ENCODE measurements around the gene CDH22. TPM values are rescaled to one million over a fixed set of nuclear protein-coding genes. Genes with fewer than 3 reads are reported as not detected.

CDH22 gene
- total RNA-seq, 1 donor from 2014 or later: 1.3 TPM

- Mint-ChIP-seq H3K4me3 (no peak overlapping the region), H3K27me3 (peaks cover 78% of the 10 kb centered on the region), H3K36me3 (no peaks in the 10 kb centered on the region), H3K9me3 (no peaks in the 10 kb centered on the region), H3K27ac (no peak overlapping the region), H3K4me1 (ENCODE audit: unreplicated experiment) (no peaks in the 10 kb centered on the region)
- TF ChIP-seq, protein P1, sequence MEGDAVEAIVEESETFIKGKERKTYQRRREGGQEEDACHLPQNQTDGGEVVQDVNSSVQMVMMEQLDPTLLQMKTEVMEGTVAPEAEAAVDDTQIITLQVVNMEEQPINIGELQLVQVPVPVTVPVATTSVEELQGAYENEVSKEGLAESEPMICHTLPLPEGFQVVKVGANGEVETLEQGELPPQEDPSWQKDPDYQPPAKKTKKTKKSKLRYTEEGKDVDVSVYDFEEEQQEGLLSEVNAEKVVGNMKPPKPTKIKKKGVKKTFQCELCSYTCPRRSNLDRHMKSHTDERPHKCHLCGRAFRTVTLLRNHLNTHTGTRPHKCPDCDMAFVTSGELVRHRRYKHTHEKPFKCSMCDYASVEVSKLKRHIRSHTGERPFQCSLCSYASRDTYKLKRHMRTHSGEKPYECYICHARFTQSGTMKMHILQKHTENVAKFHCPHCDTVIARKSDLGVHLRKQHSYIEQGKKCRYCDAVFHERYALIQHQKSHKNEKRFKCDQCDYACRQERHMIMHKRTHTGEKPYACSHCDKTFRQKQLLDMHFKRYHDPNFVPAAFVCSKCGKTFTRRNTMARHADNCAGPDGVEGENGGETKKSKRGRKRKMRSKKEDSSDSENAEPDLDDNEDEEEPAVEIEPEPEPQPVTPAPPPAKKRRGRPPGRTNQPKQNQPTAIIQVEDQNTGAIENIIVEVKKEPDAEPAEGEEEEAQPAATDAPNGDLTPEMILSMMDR (conservative IDR thresholded peaks at IDR 0.05): no peak
- no peak for DNase-seq (ENCODE audit: extremely low spot score, unreplicated experiment)
Measured at GRCh38 chr20:46172455-46172854, 135.8 kb downstream of the CDH22 start.

DNA sequence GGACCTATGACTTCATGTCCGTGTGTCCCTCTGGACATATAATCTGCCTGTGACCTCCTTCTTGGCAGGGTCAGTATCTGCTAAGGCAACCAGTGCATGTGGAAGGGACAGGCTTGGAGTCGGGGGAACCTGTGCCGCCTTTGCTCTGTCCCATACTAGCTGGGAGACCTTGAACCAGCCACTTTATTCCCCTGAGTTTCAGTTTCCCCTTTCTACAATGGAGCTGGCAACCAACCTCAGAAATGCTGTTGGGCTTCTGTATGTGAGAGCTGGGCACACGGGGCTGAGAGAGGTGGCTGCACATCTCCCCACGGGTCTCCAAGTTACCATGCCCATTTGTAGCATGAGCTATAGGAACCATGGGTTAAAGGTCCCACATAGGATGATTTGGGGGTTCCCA, 136.4 kb downstream of the CDH22 start:
- H3K4me3 Mint-ChIP-seq: no peak overlapping the region
- H3K9me3 Mint-ChIP-seq: no peaks in the 10 kb centered on the region
- no peaks in the 10 kb centered on the region for H3K36me3 Mint-ChIP-seq
- no peak for DNase-seq (ENCODE audit: extremely low spot score, unreplicated experiment)
- H3K27ac Mint-ChIP-seq: no peak overlapping the region
- TF ChIP-seq, protein P1 (conservative IDR thresholded peaks at IDR 0.05): no peak
- H3K4me1 Mint-ChIP-seq (ENCODE audit: unreplicated experiment): no peaks in the 10 kb centered on the region
- H3K27me3 Mint-ChIP-seq: peaks cover 78% of the 10 kb centered on the region

DNA sequence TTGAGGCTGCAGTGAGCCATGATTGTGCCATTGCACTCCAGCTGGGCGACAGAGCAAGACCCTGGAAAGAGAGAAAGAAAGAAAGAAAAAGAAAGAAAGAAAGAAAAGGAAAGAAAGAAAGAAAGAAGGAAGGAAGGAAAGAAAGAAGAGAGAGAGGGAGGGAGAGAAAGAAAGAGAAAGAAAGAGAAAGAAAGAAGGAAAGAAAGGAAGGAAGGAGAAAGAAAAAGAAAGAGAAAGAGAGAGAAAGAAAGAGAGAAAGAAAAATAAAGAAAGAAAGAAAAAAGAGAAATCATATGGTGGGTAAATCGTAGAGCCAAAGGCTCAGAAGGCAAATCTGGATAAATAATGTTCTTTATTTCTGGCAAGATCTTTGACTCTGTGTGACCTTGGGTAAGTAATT, 136.8 kb downstream of the CDH22 start:
- no peak for DNase-seq (ENCODE audit: extremely low spot score, unreplicated experiment)
- Mint-ChIP-seq H3K27ac (no peak overlapping the region), H3K27me3 (peaks cover 80% of the 10 kb centered on the region), H3K36me3 (no peaks in the 10 kb centered on the region), H3K4me1 (ENCODE audit: unreplicated experiment) (no peaks in the 10 kb centered on the region), H3K4me3 (no peak overlapping the region), H3K9me3 (no peaks in the 10 kb centered on the region)
- TF ChIP-seq, protein P1 (conservative IDR thresholded peaks at IDR 0.05): no peak

DNA sequence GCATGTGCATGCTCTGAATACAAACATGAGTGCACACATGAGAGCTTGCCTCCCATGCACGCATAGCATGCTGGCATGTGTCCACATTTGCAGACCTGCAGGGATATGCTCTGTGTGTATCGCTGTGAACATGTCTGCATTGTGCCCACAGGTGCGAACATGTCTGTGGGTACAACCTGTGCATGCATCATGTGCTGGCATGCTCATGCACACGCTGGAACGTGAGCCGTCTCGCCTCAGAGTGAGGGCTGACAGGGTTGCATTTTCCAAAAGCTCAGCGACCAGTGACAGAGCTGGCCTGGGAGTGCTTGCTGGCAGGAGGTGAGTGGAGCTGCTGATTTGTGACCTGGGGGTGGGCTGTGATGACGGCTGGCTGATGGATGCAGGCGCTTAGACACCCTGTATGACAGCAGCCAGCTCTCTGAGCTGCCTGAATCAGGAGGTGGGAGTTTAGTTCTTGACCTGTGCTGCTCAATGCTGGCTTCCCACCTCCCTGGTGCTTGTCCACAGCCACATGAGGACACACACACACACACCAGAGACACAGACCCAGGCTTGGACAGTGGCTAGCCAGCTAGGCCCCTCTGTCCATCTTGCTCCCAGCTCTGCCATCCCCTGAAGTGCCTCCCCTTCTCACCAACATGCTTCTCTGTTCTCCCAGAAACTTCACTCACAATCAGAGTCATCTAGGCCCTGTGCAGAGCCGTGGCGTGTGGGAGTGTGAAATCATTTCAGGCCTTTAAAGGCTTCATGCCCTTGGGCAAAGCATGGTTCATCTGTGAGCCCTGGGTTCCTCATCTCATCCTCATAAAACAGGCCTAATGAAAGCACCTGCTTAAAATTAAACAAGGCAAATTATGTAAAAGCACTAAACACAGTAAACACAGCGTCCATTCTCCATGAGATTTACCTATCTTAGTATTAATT, 138.8 kb downstream of the CDH22 start:
- Mint-ChIP-seq H3K27ac (no peak overlapping the region), H3K4me1 (ENCODE audit: unreplicated experiment) (no peaks in the 10 kb centered on the region), H3K27me3 (peaks cover 71% of the 10 kb centered on the region), H3K36me3 (no peaks in the 10 kb centered on the region), H3K4me3 (no peak overlapping the region), H3K9me3 (no peaks in the 10 kb centered on the region)
- TF ChIP-seq, protein P1 (conservative IDR thresholded peaks at IDR 0.05): no peak
- DNase-seq (ENCODE audit: extremely low spot score, unreplicated experiment): no peak

DNA sequence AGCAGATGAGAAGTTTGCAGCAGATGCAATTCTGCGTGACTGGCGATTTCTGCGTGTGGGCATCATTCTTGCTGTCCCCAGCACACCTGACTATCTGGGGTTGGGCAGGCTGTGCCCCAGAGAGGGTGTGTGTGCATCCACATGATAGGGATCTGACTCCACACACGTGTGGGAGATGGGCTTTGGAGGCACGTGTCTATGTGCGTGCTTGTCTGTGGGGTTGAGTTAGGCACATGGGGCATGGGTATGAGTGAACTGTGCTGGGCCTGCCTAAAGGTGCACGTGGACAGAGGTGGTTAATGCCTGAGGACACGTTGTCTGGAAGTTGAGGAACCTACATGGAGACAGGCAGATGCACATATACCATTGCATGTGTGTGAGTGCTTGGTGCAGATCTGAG, 139.9 kb downstream of the CDH22 start:
- no peaks in the 10 kb centered on the region for H3K9me3 Mint-ChIP-seq
- H3K36me3 Mint-ChIP-seq: no peaks in the 10 kb centered on the region
- no peak for DNase-seq (ENCODE audit: extremely low spot score, unreplicated experiment)
- TF ChIP-seq, protein P1 (conservative IDR thresholded peaks at IDR 0.05): no peak
- H3K4me3 Mint-ChIP-seq: no peak overlapping the region
- H3K4me1 Mint-ChIP-seq (ENCODE audit: unreplicated experiment): no peaks in the 10 kb centered on the region
- H3K27ac Mint-ChIP-seq: no peak overlapping the region
- peaks cover 72% of the 10 kb centered on the region for H3K27me3 Mint-ChIP-seq

All from type B pancreatic cell (in vitro differentiated cells).